ENCODE data around the gene CXCR4.

- TF ChIP-seq CTCF (IDR thresholded peaks at IDR 0.05) (no peak), POLR2A (IDR thresholded peaks at IDR 0.05) (no peak)
These were observed 17.5 kb upstream of the CXCR4 start for GRCh38 chr2:136135462-136135861.

Data from testis (tissue), 2 donors.